ACC112 (cell line): ENCODE results near the gene IQSEC1.
A peak's percentile ranks its signal among the peaks of the same experiment; 100 is the strongest.

Source experiments
- H2AFZ ChIP-seq: fragments of 200-600 bp; sonication (generic); one replicate; pipeline ENCODE4 v1.6.0; 2017; ENCODE audit warnings: antibody characterized with exemption, low read length; ENCODE audit not compliant: unreplicated experiment
- H3K27ac ChIP-seq: fragments of 200-600 bp; sonication (generic); 2 replicates; pipeline ENCODE4 v1.5.1; 2014; ENCODE audit warnings: low read depth, mild to moderate bottlenecking, antibody characterized with exemption, low read length, moderate library complexity
- H3K27me3 ChIP-seq: fragments of 200-600 bp; sonication (generic); 2 replicates; pipeline ENCODE4 v1.6.1; 2014; ENCODE audit warnings: mild to moderate bottlenecking, antibody characterized with exemption, low read length, moderate library complexity, mixed read lengths; ENCODE audit not compliant: insufficient read depth
- H3K36me3 ChIP-seq: fragments of 200-600 bp; sonication (generic); 2 replicates; pipeline ENCODE4 v1.6.1; 2016; ENCODE audit warnings: mild to moderate bottlenecking, antibody characterized with exemption, low read length, moderate library complexity, mixed read lengths; ENCODE audit not compliant: insufficient read depth
- H3K4me1 ChIP-seq: fragments of 200-600 bp; sonication (generic); one replicate; pipeline ENCODE4 v1.6.1; 2016; ENCODE audit warnings: low read length, mixed read lengths; ENCODE audit not compliant: insufficient read depth, unreplicated experiment, control insufficient read depth
- H3K4me3 ChIP-seq: fragments of 200-600 bp; sonication (generic); 2 replicates; pipeline ENCODE4 v1.5.1; 2014; ENCODE audit warnings: mild to moderate bottlenecking, low read depth, low read length
- H3K79me2 ChIP-seq: fragments of 200-600 bp; sonication (generic); one replicate; pipeline ENCODE4 v1.6.0; 2016; ENCODE audit warnings: low read length; ENCODE audit not compliant: control insufficient read depth, unreplicated experiment, insufficient read depth

The IQSEC1 gene

DNA sequence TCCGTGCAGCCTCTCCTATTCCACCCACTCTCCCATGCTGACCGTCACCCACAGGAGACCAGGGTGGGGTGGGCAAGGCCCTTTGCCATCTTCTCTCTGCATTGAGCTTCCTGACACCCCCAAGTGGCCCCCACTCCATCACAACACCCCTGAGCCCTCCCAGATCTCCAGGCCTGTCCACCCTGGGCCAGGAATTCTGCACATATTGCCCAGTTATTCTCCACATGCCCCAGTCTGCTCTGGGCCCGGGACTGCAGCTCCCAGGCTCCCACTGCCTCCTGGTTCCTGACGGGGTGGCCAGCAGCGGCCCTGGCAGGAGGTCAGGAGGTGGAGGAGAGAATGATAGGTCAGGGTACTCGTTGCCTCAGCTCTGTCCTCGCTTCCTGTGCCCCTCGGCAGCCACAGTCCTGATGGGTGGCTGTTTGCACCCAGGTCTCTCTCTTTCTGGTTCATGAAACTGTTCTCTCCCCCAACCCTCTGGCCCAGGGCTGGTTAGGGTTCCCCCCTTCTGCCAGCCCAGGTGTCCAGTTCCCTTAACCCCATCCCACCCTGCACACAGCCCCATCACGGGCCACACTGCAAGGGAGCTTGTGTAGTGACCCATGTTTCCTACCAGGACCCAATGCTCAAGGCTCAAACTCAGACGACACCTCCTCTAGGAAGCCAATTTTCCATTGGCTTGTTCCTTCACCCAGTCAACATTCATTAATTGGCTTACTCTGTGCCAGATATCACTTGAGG lies 47.3 kb downstream of the IQSEC1 start:
- no peaks in the 10 kb centered on the region for H3K36me3 ChIP-seq
- H3K4me3 ChIP-seq: no peak overlapping the region
- H3K27ac ChIP-seq: no peak overlapping the region
- H3K27me3 ChIP-seq: no peaks in the 10 kb centered on the region; the same call in 1 of the 2 replicates
- H3K79me2 ChIP-seq: no peaks in the 10 kb centered on the region
- no peak overlapping the region for H2AFZ ChIP-seq
- H3K4me1 ChIP-seq: peaks cover 44% of the 10 kb centered on the region

DNA sequence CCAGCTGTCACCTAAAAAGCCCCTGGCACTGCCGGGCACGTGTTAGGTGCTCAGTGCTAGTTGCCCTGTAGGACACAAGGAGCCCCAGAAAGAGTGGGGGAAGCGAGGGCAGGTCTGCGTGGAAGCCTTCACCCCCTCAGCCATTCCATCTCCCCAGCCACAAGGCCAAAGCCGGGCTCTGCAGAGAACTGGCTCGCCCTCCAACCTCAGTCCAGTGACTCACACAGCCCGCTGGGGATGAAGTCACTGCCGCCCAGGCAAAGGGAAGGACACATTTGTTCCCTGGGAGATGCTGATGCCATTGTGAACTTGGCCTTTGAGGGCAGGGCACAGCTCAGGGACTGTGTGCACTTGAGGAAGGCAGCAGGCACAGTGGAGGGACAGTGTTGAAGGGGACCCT lies 48.1 kb downstream of the IQSEC1 start:
- no peaks in the 10 kb centered on the region for H3K36me3 ChIP-seq
- H3K79me2 ChIP-seq: no peaks in the 10 kb centered on the region
- H3K4me1 ChIP-seq: peaks cover 52% of the 10 kb centered on the region
- no peak overlapping the region for H2AFZ ChIP-seq
- no peaks in the 10 kb centered on the region for H3K27me3 ChIP-seq
- no peak overlapping the region; the same call in 1 of the 2 replicates for H3K27ac ChIP-seq
- no peak overlapping the region for H3K4me3 ChIP-seq

DNA sequence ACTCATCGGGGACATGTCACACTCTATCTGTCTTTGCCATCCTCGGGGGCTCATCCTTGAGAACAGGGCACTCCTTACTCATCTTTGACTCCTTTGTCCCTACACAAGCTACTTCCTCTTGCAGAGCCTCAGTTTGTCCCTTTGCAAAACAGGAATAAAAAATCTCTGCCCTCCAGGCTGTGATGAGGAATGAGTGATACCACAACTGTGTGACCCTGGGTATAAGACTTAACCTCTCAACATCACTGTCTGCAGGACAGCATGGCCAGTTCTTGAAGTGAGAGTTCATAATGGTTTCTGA lies 48.5 kb downstream of the IQSEC1 start:
- no peak overlapping the region; the same call in 1 of the 2 replicates for H3K27ac ChIP-seq
- no peaks in the 10 kb centered on the region for H3K27me3 ChIP-seq
- H3K36me3 ChIP-seq: no peaks in the 10 kb centered on the region
- no peaks in the 10 kb centered on the region for H3K79me2 ChIP-seq
- H3K4me1 ChIP-seq: peaks cover 55% of the 10 kb centered on the region
- H2AFZ ChIP-seq: no peak overlapping the region
- H3K4me3 ChIP-seq: no peak overlapping the region

GRCh38 chr3:13023971-13024764 lies 49.1 kb downstream of the IQSEC1 start:
- Histone ChIP-seq H2AFZ (no peak overlapping the region), H3K27ac (no peak overlapping the region; the same call in 1 of the 2 replicates), H3K4me3 (no peak overlapping the region), H3K27me3 (no peaks in the 10 kb centered on the region), H3K79me2 (no peaks in the 10 kb centered on the region), H3K36me3 (no peaks in the 10 kb centered on the region), H3K4me1 (peaks cover 61% of the 10 kb centered on the region)

GRCh38 chr3:13023235-13023970 lies 49.8 kb downstream of the IQSEC1 start:
- Histone ChIP-seq H3K4me3 (no peak overlapping the region), H2AFZ (no peak overlapping the region), H3K36me3 (no peaks in the 10 kb centered on the region), H3K4me1 (peaks cover 68% of the 10 kb centered on the region), H3K27me3 (no peaks in the 10 kb centered on the region), H3K79me2 (no peaks in the 10 kb centered on the region), H3K27ac (peak overlapping the region; percentile 33; the same call in 1 of the 2 replicates)

DNA sequence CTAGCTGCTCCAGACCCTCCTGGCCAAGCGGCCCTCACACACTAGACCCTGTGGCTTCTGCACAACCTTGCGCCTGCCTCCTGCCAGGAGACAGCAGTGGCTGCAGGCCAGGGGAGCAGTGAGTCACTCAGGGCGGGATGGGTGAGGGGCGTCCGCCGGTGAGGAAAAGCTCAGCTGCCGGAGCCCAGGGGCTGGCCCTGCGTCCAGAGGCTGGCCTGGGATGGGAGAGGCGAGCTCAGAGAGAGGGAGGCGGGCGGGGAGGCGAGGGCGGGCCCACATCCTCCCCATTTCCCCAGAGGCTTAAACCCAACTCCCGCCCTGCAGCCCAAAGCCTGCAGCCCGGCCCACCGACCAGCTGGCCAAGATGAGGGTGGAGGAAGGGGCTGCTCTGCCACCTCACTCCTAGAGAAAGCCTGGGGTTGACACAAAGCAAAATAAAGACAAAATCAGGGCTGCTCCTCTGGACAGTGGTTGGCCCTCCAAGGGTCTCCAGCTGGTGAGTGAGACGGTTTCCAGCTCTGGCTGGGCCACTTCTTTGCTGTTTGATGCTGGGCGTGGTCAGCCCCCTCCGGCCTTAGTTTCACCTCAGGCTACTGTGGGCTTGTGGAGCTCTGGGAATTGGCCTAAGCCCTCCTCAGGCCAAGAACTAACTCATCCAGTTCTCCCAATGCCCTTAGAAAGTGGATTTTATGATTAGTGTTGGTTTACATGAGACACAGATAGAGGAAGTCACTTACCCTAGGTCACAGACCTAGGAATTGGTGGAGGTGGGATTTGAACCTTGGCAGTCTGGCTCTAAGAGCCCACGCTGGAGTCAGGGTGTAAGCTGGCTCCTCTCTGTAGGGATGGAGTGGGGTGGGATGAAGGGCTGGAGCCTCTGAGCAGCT lies 50.6 kb downstream of the IQSEC1 start:
- H3K27ac ChIP-seq: peak overlapping the region; percentile 33; the same call in 1 of the 2 replicates
- no peaks in the 10 kb centered on the region for H3K79me2 ChIP-seq
- H3K27me3 ChIP-seq: no peaks in the 10 kb centered on the region
- no peak overlapping the region for H2AFZ ChIP-seq
- no peaks in the 10 kb centered on the region for H3K36me3 ChIP-seq
- H3K4me3 ChIP-seq: peak overlapping the region; percentile 41; the same call in 1 of the 2 replicates
- peaks cover 77% of the 10 kb centered on the region for H3K4me1 ChIP-seq

- peak overlapping the region; percentile 13; the same call in 1 of the 2 replicates for H3K4me3 ChIP-seq
- H3K4me1 ChIP-seq: peaks cover 80% of the 10 kb centered on the region
- H3K79me2 ChIP-seq: no peaks in the 10 kb centered on the region
These were observed 51.8 kb downstream of the IQSEC1 start for GRCh38 chr3:13021141-13022114.

GRCh38 chr3:13020159-13020750 lies 53.0 kb downstream of the IQSEC1 start:
- Histone ChIP-seq H3K27me3 (no peaks in the 10 kb centered on the region), H3K4me3 (no peak overlapping the region), H3K27ac (no peak overlapping the region), H2AFZ (no peak overlapping the region), H3K36me3 (no peaks in the 10 kb centered on the region), H3K79me2 (no peaks in the 10 kb centered on the region), H3K4me1 (peaks cover 76% of the 10 kb centered on the region)

More at GRCh38 chr3:13021141-13022114, 51.8 kb downstream of the IQSEC1 start:
- Histone ChIP-seq H3K36me3 (no peaks in the 10 kb centered on the region), H3K27me3 (no peaks in the 10 kb centered on the region), H3K27ac (no peak overlapping the region), H2AFZ (no peak overlapping the region)
